Sigmoid colon (tissue), 4 donors: Measurements from ENCODE around the gene NTM.

ENCODE experiments used
- EP300 ChIP-seq, 4 donors: sonication (generic); formaldehyde crosslinking; IDR thresholded peaks; one replicate each; pipeline ENCODE4 v1.6.1; 2017; ENCODE audit warnings: antibody characterized with exemption in 4 of 4
- POLR2A ChIP-seq, 2 donors: fragments of 450-650 bp; IDR thresholded peaks; one replicate each; pipeline ENCODE4 v1.6.1; 2016; ENCODE audit warnings: antibody characterized with exemption in 2 of 2, mild to moderate bottlenecking in 2 of 2, moderate library complexity in 2 of 2
- POLR2AphosphoS5 ChIP-seq, 4 donors: sonication (generic); formaldehyde crosslinking; IDR thresholded peaks; one replicate each; pipeline ENCODE4 v1.6.1; 2017; ENCODE audit warnings: antibody characterized with exemption in 4 of 4
- TF ChIP-seq, protein P1 (sequence below), 4 experiments: fragments of 450-650 bp in 3 of 4; fragments of 200-600 bp in 1 of 4; IDR thresholded peaks; one replicate each; pipeline ENCODE4 v1.5.1; 2016 to 2019; ENCODE audit warnings: antibody characterized with exemption in 4 of 4, mild to moderate bottlenecking in 3 of 4, moderate library complexity in 2 of 4

DNA sequence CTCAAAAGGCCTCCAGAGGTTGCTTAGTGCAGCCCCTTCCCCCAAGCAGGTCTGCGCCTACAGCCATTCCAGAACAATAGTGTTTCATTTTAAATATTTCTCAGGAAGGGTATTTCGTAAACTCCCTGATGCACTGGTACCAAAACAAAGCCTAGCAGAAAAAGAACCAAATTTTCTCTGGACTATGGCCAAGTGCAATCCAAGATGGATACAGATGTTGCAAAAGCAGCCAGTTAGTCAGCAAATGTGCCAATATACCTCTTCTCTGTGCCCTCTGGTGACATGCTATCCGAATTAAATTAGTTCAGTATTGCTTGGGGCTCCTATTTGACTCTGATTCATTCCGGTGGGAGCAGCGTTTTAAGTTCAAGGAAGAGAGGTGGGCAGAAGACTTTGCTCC, 247.8 kb downstream of the NTM start:
- no peak for TF ChIP-seq POLR2A (IDR thresholded peaks at IDR 0.05)
- TF ChIP-seq, protein P1, sequence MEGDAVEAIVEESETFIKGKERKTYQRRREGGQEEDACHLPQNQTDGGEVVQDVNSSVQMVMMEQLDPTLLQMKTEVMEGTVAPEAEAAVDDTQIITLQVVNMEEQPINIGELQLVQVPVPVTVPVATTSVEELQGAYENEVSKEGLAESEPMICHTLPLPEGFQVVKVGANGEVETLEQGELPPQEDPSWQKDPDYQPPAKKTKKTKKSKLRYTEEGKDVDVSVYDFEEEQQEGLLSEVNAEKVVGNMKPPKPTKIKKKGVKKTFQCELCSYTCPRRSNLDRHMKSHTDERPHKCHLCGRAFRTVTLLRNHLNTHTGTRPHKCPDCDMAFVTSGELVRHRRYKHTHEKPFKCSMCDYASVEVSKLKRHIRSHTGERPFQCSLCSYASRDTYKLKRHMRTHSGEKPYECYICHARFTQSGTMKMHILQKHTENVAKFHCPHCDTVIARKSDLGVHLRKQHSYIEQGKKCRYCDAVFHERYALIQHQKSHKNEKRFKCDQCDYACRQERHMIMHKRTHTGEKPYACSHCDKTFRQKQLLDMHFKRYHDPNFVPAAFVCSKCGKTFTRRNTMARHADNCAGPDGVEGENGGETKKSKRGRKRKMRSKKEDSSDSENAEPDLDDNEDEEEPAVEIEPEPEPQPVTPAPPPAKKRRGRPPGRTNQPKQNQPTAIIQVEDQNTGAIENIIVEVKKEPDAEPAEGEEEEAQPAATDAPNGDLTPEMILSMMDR (IDR thresholded peaks at IDR 0.05): no peak
- TF ChIP-seq EP300 (IDR thresholded peaks at IDR 0.05): no peak
- TF ChIP-seq POLR2AphosphoS5 (IDR thresholded peaks at IDR 0.05): no peak
